HepG2 (cell line): ENCODE data around the gene KNL1. TPM values are rescaled to one million over a fixed set of nuclear protein-coding genes. Genes with fewer than 3 reads are reported as not detected.
A peak's percentile ranks its signal among the peaks of the same experiment; 100 is the strongest.

Source experiments
- ARNTL ChIP-seq: sonication (generic); formaldehyde crosslinking; IDR thresholded peaks from 2 replicates; pipeline ENCODE4 v1.4.0; 2020; ENCODE audit warnings: mild to moderate bottlenecking, missing genetic modification reagents
- DPF2 ChIP-seq: sonication (generic); formaldehyde crosslinking; IDR thresholded peaks from 2 replicates; pipeline ENCODE4 v1.4.0; 2020; ENCODE audit warnings: mild to moderate bottlenecking, low read depth, missing genetic modification reagents, borderline replicate concordance
- ERF ChIP-seq: IDR thresholded peaks from 2 replicates; pipeline ENCODE4 v1.6.1; 2018; ENCODE audit warnings: missing biosample characterization, missing genetic modification reagents
- IKZF4 ChIP-seq: sonication (generic); formaldehyde crosslinking; IDR thresholded peaks from 2 replicates; pipeline ENCODE4 v1.5.1; 2020; ENCODE audit warnings: borderline replicate concordance, mild to moderate bottlenecking, low read depth, missing genetic modification reagents; ENCODE audit errors: not compliant biosample characterization
- KLF6 ChIP-seq: IDR thresholded peaks from 2 replicates; pipeline ENCODE4 v1.8.0; 2016; ENCODE audit warnings: missing biosample characterization, missing genetic modification reagents
- MZF1 ChIP-seq: sonication (generic); formaldehyde crosslinking; IDR thresholded peaks from 2 replicates; pipeline ENCODE4 v1.8.1; 2023; ENCODE audit warnings: mild to moderate bottlenecking, missing genetic modification reagents, borderline replicate concordance
- NFIB ChIP-seq: sonication (generic); formaldehyde crosslinking; IDR thresholded peaks from 2 replicates; pipeline ENCODE4 v1.9.0; 2021; ENCODE audit warnings: missing genetic modification reagents, mild to moderate bottlenecking, borderline replicate concordance
- RELA ChIP-seq: sonication (generic); formaldehyde crosslinking; IDR thresholded peaks from 2 replicates; pipeline ENCODE4 v1.4.0; 2020; ENCODE audit warnings: missing genetic modification reagents
- TBX2 ChIP-seq: sonication (generic); formaldehyde crosslinking; IDR thresholded peaks from 2 replicates; pipeline ENCODE4 v1.5.0; 2020; ENCODE audit warnings: missing genetic modification reagents, mild to moderate bottlenecking, borderline replicate concordance
- TP53 ChIP-seq: sonication (generic); formaldehyde crosslinking; conservative IDR thresholded peaks from 2 replicates; pipeline ENCODE4 v1.4.0; 2020; ENCODE audit warnings: missing genetic modification reagents
- ZNF335 ChIP-seq: sonication (generic); formaldehyde crosslinking; IDR thresholded peaks from 2 replicates; pipeline ENCODE4 v1.4.0; 2020; ENCODE audit warnings: missing genetic modification reagents
- ZNF367 ChIP-seq: sonication (generic); formaldehyde crosslinking; IDR thresholded peaks from 2 replicates; pipeline ENCODE4 v1.4.0; 2020; ENCODE audit warnings: missing genetic modification reagents, borderline replicate concordance
- ZNF44 ChIP-seq: sonication (generic); formaldehyde crosslinking; IDR thresholded peaks from 2 replicates; pipeline ENCODE4 v1.5.1; 2020; ENCODE audit warnings: mild to moderate bottlenecking, missing genetic modification reagents
- ZNF597 ChIP-seq: sonication (generic); formaldehyde crosslinking; IDR thresholded peaks from 2 replicates; pipeline ENCODE4 v1.5.0; 2020; ENCODE audit warnings: missing genetic modification reagents
- ZNF644 ChIP-seq: IDR thresholded peaks from 2 replicates; pipeline ENCODE4 v1.6.1; 2016; ENCODE audit warnings: low read depth
- polyA plus RNA-seq, 8 experiments: library from polyadenylated mRNA; depleted of rRNA in 3 of 8; stranded (reverse) in 7 of 8; unstranded in 1 of 8; fragments of >200 nt; fragmentation: Illumina TruSeq in 4 of 8; extraction: Trizol in 4 of 8; gene quantifications; 2 replicates each; pipeline versions ENCODE4 v1.2.1 to v1.2.3, GENCODE V29; 2011 to 2016; ENCODE audit warnings: low read depth in 4 of 8, missing spikeins in 1 of 8, mixed read lengths in 1 of 8; ENCODE audit not compliant: insufficient read depth in 1 of 8
- total RNA-seq, 5 experiments: library from RNA; depleted of rRNA; stranded (reverse); fragments of >200 nt; fragmentation: Illumina TruSeq; extraction: Trizol; gene quantifications; 2 replicates each; pipeline ENCODE4 v1.2.3, GENCODE V29; 2016; ENCODE audit warnings: low read depth in 1 of 5
- TF ChIP-seq, protein P1 (sequence below): sonication (generic); formaldehyde crosslinking; IDR thresholded peaks from 2 replicates; pipeline ENCODE4 v1.4.0; 2020; ENCODE audit warnings: mild to moderate bottlenecking, missing genetic modification reagents
- TF ChIP-seq, protein P2 (sequence below): sonication (generic); formaldehyde crosslinking; IDR thresholded peaks from 2 replicates; pipeline ENCODE4 v1.4.0; 2020; ENCODE audit warnings: mild to moderate bottlenecking, missing genetic modification reagents
- TF ChIP-seq, protein P3 (sequence below): IDR thresholded peaks from 2 replicates; pipeline ENCODE4 v1.6.1; 2012; ENCODE audit warnings: low read depth, low read length, improper control_type of control experiment
- TF ChIP-seq, protein P4 (sequence below): sonication (generic); formaldehyde crosslinking; IDR thresholded peaks from 2 replicates; pipeline ENCODE4 v1.5.0; 2020; ENCODE audit warnings: missing genetic modification reagents
- TF ChIP-seq, protein P5 (sequence below): sonication (generic); formaldehyde crosslinking; conservative IDR thresholded peaks from 2 replicates; pipeline ENCODE4 v1.5.0; 2020; ENCODE audit warnings: missing genetic modification reagents

KNL1 gene
- total and polyA plus RNA-seq, 2 of the 13 experiments (the other 11 are each of a cell fraction or from before 2014, with no cell fraction given) = 8.0 to 21.4 TPM

GRCh38 chr15:40694688-40695468 lies 100.8 kb downstream of the KNL1 start, which contains the start of gene RAD51 (continued):
- TF ChIP-seq ERF (peak; percentile 58; the same call in 1 of the 2 replicates), TBX2 (peak; percentile 37), ZNF335 (CRISPR knock-in tag) (peak; percentile 61; the same call in 1 of the 2 replicates), KLF6 (CRISPR knock-in tag) (no peak), ZNF644 (CRISPR knock-in tag) (no peak), NFIB (CRISPR knock-in tag) (no peak), RELA (CRISPR knock-in tag) (no peak), DPF2 (CRISPR knock-in tag) (no peak), ZNF44 (no peak), ARNTL (CRISPR knock-in tag) (peak; percentile 53; the same call in 1 of the 2 replicates), ZNF597 (CRISPR knock-in tag) (no peak), MZF1 (CRISPR knock-in tag) (0 out of 2 replicates have a peak, but pooled peaks have one; percentile 66), IKZF4 (CRISPR knock-in tag) (no peak), ZNF367 (CRISPR knock-in tag) (0 out of 2 replicates have a peak, but pooled peaks have one; percentile 48), TP53 (CRISPR knock-in tag) (no peak; the same call in 1 of the 2 replicates)
- TF ChIP-seq, protein P1, sequence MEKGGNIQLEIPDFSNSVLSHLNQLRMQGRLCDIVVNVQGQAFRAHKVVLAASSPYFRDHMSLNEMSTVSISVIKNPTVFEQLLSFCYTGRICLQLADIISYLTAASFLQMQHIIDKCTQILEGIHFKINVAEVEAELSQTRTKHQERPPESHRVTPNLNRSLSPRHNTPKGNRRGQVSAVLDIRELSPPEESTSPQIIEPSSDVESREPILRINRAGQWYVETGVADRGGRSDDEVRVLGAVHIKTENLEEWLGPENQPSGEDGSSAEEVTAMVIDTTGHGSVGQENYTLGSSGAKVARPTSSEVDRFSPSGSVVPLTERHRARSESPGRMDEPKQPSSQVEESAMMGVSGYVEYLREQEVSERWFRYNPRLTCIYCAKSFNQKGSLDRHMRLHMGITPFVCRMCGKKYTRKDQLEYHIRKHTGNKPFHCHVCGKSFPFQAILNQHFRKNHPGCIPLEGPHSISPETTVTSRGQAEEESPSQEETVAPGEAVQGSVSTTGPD (CRISPR knock-in tag) = no peak
- TF ChIP-seq, protein P2, sequence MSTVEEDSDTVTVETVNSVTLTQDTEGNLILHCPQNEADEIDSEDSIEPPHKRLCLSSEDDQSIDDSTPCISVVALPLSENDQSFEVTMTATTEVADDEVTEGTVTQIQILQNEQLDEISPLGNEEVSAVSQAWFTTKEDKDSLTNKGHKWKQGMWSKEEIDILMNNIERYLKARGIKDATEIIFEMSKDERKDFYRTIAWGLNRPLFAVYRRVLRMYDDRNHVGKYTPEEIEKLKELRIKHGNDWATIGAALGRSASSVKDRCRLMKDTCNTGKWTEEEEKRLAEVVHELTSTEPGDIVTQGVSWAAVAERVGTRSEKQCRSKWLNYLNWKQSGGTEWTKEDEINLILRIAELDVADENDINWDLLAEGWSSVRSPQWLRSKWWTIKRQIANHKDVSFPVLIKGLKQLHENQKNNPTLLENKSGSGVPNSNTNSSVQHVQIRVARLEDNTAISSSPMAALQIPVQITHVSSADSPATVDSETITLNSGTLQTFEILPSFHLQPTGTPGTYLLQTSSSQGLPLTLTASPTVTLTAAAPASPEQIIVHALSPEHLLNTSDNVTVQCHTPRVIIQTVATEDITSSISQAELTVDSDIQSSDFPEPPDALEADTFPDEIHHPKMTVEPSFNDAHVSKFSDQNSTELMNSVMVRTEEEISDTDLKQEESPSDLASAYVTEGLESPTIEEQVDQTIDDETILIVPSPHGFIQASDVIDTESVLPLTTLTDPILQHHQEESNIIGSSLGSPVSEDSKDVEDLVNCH = no peak
- TF ChIP-seq, protein P3, sequence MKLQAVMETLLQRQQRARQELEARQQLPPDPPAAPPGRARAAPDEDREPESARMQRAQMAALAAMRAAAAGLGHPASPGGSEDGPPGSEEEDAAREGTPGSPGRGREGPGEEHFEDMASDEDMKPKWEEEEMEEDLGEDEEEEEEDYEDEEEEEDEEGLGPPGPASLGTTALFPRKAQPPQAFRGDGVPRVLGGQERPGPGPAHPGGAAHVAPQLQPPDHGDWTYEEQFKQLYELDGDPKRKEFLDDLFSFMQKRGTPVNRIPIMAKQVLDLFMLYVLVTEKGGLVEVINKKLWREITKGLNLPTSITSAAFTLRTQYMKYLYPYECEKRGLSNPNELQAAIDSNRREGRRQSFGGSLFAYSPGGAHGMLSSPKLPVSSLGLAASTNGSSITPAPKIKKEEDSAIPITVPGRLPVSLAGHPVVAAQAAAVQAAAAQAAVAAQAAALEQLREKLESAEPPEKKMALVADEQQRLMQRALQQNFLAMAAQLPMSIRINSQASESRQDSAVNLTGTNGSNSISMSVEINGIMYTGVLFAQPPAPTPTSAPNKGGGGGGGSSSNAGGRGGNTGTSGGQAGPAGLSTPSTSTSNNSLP = no peak
- TF ChIP-seq, protein P4, sequence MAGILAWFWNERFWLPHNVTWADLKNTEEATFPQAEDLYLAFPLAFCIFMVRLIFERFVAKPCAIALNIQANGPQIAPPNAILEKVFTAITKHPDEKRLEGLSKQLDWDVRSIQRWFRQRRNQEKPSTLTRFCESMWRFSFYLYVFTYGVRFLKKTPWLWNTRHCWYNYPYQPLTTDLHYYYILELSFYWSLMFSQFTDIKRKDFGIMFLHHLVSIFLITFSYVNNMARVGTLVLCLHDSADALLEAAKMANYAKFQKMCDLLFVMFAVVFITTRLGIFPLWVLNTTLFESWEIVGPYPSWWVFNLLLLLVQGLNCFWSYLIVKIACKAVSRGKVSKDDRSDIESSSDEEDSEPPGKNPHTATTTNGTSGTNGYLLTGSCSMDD = no peak
- TF ChIP-seq, protein P5, sequence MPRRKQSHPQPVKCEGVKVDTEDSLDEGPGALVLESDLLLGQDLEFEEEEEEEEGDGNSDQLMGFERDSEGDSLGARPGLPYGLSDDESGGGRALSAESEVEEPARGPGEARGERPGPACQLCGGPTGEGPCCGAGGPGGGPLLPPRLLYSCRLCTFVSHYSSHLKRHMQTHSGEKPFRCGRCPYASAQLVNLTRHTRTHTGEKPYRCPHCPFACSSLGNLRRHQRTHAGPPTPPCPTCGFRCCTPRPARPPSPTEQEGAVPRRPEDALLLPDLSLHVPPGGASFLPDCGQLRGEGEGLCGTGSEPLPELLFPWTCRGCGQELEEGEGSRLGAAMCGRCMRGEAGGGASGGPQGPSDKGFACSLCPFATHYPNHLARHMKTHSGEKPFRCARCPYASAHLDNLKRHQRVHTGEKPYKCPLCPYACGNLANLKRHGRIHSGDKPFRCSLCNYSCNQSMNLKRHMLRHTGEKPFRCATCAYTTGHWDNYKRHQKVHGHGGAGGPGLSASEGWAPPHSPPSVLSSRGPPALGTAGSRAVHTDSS (CRISPR knock-in tag) = no peak
